Measurements from ENCODE around the gene NLRP1. TPM values are rescaled to one million over a fixed set of nuclear protein-coding genes. Genes with fewer than 3 reads are reported as not detected.

Gene NLRP1
- total and polyA plus RNA-seq, 10 of the 15 experiments (the other 5 are each of a cell fraction or from before 2014, with no cell fraction given): 2.8 to 21.8 (median 11.9) TPM

- H4K20me1 ChIP-seq (ENCODE audit: control insufficient read depth, insufficient read depth): no peaks in the 10 kb centered on the region
- intact Hi-C loops (cut with micrococcal nuclease; ENCODE audit: unreplicated experiment): no loop called here
- ChIA-PET CTCF (interaction anchor here (3.3 kb wide), 1 partner anchor 10 kb away, joined by 13 read pairs; no protein-coding TSS in a partner anchor), RAD21 (ENCODE audit: unreplicated experiment) (no interaction called here), POLR2A (no interaction called here), SMC1A (ENCODE audit: uncharacterized antibody, unreplicated experiment) (interaction anchor here (1.1 kb wide), 1 partner anchor 88 kb away, joined by 3 read pairs; no protein-coding TSS in a partner anchor)
- H3K27ac ChIP-seq (ENCODE audit: control insufficient read depth, insufficient read depth): no peak overlapping the region
- no TSS peak for BruUV-seq (replicated peaks)
- H3K4me1 ChIP-seq (ENCODE audit: control insufficient read depth, insufficient read depth, low read length): peaks cover 30% of the 10 kb centered on the region
- H3K4me2 ChIP-seq (ENCODE audit: control insufficient read depth, insufficient read depth): peak overlapping the region; percentile 83
- peak overlapping the region; percentile 92; the same call in 1 of the 2 replicates for H3K4me3 ChIP-seq
- FAIRE-seq (no peak), DNase-seq (ENCODE audit: low read depth, low spot score) (no peak), ATAC-seq (no peak)
- H3K36me3 ChIP-seq (ENCODE audit: control insufficient read depth in 2 of 2, insufficient read depth in 2 of 2, low read length in 1 of 2): peaks cover 0 to 3% of the 10 kb centered on the region in 2 experiments; a peak in 1 of 4 replicates
- peaks cover 6% of the 10 kb centered on the region for H3K79me2 ChIP-seq (ENCODE audit: control insufficient read depth, insufficient read depth, low read length)
- no peaks in the 10 kb centered on the region for H3K9me3 ChIP-seq (replicated peaks; ENCODE audit: control insufficient read depth, insufficient read depth, low read length)
- no peak overlapping the region for H3K9ac ChIP-seq (ENCODE audit: control insufficient read depth, insufficient read depth, low read length)
- H3K27me3 ChIP-seq (replicated peaks in 1 of 2; ENCODE audit: control insufficient read depth in 2 of 2, insufficient read depth in 2 of 2, low read length in 1 of 2): no peaks in the 10 kb centered on the region
- in situ Hi-C loops (cut with MboI): no loop called here
- H2AFZ ChIP-seq (ENCODE audit: control insufficient read depth, low read depth, low read length): no peak overlapping the region
- no peak for TF ChIP-seq TCF3 (IDR thresholded peaks at IDR 0.05; ENCODE audit: borderline replicate concordance, insufficient read depth, low read depth, low read length)
- no peak for TF ChIP-seq SMARCA5 (IDR thresholded peaks at IDR 0.05)
- no peak for TF ChIP-seq NFIC (IDR thresholded peaks at IDR 0.05; ENCODE audit: low read depth, low read length)
- TF ChIP-seq PBX3 (IDR thresholded peaks at IDR 0.05; ENCODE audit: insufficient replicate concordance, low read depth, low read length): no peak
- no peak for TF ChIP-seq STAT3 (IDR thresholded peaks at IDR 0.05; ENCODE audit: low read depth, low read length)
- TF ChIP-seq BCL3 (IDR thresholded peaks at IDR 0.05; ENCODE audit: borderline replicate concordance, insufficient read depth, low read depth, low read length, poor library complexity, severe bottlenecking): no peak
- no peak for TF ChIP-seq MTA3 (IDR thresholded peaks at IDR 0.05; ENCODE audit: borderline replicate concordance, low read length)
- TF ChIP-seq HSF1 (IDR thresholded peaks at IDR 0.05; ENCODE audit: low read depth, low read length): no peak
- no peak for TF ChIP-seq HDGF (IDR thresholded peaks at IDR 0.05)
- TF ChIP-seq BHLHE40 (IDR thresholded peaks at IDR 0.05; ENCODE audit: borderline replicate concordance in 1 of 2, low read depth in 2 of 2, low read length in 1 of 2): no peak
- TF ChIP-seq PAX8 (IDR thresholded peaks at IDR 0.05): no peak
- no peak for TF ChIP-seq YBX1 (IDR thresholded peaks at IDR 0.05)
- no peak for TF ChIP-seq CEBPB (IDR thresholded peaks at IDR 0.05; ENCODE audit: borderline replicate concordance in 1 of 2, low read depth in 2 of 2, low read length in 2 of 2)
- no peak for TF ChIP-seq POLR2AphosphoS2 (IDR thresholded peaks at IDR 0.05; ENCODE audit: low read depth, low read length)
- no peak for TF ChIP-seq MAX (IDR thresholded peaks at IDR 0.05; ENCODE audit: low read depth, low read length)
- TF ChIP-seq SIX5 (IDR thresholded peaks at IDR 0.05; ENCODE audit: low read depth, low read length, severe bottlenecking): no peak
- TF ChIP-seq USF2 (IDR thresholded peaks at IDR 0.05; ENCODE audit: borderline replicate concordance, low read depth, low read length): no peak
- 96% methylated on average over 11 of the region's 11 CpGs for WGBS (ENCODE audit: insufficient coverage, insufficient replicate concordance, low lambda C conversion rate, missing lambda C conversion rate)
Observed at GRCh38 chr17:5582209-5583185, 1.8 kb downstream of the NLRP1 start.
